DOHH2 (cell line): ENCODE data around the gene CTXN3.

Experiments
- EZH2phosphoT487 ChIP-seq: fragments of 200-600 bp; sonication (generic); IDR thresholded peaks from 2 replicates; pipeline ENCODE4 v1.6.1; 2017; ENCODE audit warnings: borderline replicate concordance, mild to moderate bottlenecking, antibody characterized with exemption, low read length, moderate library complexity, mixed read lengths
- TF ChIP-seq, protein P1 (sequence below): fragments of 200-600 bp; sonication (generic); IDR thresholded peaks from one replicate; pipeline ENCODE4 v1.5.1; 2014; ENCODE audit warnings: antibody characterized with exemption, mild to moderate bottlenecking, low read depth, low read length; ENCODE audit not compliant: poor library complexity, severe bottlenecking

DNA sequence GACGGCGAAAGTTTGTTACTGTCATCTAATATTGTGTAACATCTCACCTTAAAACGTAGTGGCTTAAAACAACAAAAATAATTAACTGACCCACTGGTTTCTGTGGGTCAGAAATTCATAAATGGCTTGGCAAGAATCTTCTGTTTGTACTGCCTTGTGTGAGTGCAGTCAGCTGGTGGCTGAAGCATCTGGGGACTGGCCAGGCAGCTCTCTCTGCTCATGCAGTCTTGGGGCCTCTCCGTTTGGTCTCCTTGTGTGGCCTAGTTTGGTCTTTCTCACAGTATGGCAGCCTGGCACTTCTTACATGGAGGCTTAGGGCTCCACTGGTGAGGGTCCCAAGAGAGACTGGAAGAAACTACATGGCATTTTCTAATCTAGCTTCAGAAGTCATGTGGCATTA is 49.0 kb upstream of the CTXN3 start:
- TF ChIP-seq, protein P1, sequence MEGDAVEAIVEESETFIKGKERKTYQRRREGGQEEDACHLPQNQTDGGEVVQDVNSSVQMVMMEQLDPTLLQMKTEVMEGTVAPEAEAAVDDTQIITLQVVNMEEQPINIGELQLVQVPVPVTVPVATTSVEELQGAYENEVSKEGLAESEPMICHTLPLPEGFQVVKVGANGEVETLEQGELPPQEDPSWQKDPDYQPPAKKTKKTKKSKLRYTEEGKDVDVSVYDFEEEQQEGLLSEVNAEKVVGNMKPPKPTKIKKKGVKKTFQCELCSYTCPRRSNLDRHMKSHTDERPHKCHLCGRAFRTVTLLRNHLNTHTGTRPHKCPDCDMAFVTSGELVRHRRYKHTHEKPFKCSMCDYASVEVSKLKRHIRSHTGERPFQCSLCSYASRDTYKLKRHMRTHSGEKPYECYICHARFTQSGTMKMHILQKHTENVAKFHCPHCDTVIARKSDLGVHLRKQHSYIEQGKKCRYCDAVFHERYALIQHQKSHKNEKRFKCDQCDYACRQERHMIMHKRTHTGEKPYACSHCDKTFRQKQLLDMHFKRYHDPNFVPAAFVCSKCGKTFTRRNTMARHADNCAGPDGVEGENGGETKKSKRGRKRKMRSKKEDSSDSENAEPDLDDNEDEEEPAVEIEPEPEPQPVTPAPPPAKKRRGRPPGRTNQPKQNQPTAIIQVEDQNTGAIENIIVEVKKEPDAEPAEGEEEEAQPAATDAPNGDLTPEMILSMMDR = no peak
- no peak for TF ChIP-seq EZH2phosphoT487
